ENCODE measurements around the gene KANSL1L. TPM values are rescaled to one million over a fixed set of nuclear protein-coding genes. Genes with fewer than 3 reads are reported as not detected.

The KANSL1L gene
- total and polyA plus RNA-seq, 2 experiments from 2014 or later: 12.4 to 23.6 TPM

DNA sequence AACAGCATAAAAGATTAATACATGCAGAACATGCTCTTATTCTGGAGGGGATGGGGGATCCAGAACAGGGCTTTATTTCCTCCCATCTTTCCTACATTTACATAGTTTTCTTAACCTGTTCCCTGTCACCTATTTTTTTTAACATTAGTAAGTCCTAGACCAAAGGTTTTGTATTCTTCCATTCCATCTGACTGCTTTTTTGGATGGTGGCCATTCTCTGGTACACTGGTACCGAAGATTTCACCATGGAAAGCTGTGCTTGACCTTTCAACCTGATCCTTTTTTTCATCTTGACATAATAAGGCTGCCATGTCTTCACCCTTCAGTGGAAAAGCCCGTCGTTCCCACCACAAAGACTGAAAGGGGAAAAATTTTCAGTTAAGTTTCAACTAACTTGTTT is 148.4 kb downstream of the KANSL1L start:
- Histone ChIP-seq H3K4me1 (ENCODE audit: low read depth) (peaks cover 22% of the 10 kb centered on the region), H3K4me3 (no peak overlapping the region), H3K9me3 (ENCODE audit: low read depth) (no peaks in the 10 kb centered on the region), H3K36me3 (peaks cover 59% of the 10 kb centered on the region), H3K27ac (peak overlapping the region; percentile 30), H3K27me3 (no peaks in the 10 kb centered on the region)
- TF ChIP-seq, protein P1, sequence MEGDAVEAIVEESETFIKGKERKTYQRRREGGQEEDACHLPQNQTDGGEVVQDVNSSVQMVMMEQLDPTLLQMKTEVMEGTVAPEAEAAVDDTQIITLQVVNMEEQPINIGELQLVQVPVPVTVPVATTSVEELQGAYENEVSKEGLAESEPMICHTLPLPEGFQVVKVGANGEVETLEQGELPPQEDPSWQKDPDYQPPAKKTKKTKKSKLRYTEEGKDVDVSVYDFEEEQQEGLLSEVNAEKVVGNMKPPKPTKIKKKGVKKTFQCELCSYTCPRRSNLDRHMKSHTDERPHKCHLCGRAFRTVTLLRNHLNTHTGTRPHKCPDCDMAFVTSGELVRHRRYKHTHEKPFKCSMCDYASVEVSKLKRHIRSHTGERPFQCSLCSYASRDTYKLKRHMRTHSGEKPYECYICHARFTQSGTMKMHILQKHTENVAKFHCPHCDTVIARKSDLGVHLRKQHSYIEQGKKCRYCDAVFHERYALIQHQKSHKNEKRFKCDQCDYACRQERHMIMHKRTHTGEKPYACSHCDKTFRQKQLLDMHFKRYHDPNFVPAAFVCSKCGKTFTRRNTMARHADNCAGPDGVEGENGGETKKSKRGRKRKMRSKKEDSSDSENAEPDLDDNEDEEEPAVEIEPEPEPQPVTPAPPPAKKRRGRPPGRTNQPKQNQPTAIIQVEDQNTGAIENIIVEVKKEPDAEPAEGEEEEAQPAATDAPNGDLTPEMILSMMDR (IDR thresholded peaks at IDR 0.05; ENCODE audit: low read depth, low read length): no peak
- no peak for DNase-seq (ENCODE audit: low read depth in 1 of 2, low spot score in 1 of 2)

DNA sequence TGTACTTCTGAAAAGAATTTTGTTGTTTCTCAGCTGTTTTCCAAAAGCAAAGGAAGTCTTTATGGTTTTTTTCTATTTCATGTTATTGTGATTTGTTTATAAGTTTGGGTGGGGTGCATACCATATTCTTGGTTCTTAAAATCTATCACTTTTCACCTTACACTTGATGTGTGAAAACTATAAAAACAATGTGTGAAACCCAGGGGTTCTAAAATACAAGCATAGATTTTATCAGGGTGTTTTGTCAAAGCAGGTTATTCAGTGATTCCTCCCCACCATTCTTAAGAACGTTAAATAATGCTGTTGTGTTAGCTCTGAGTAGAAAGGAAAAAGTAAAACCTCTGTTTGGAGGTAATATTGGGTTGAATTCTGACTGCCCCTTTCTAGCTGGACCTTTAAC is 151.1 kb downstream of the KANSL1L start:
- H3K4me3 ChIP-seq: no peak overlapping the region
- TF ChIP-seq, protein P1 (IDR thresholded peaks at IDR 0.05; ENCODE audit: low read depth, low read length): no peak
- DNase-seq (ENCODE audit: low read depth in 1 of 2, low spot score in 1 of 2): no peak
- H3K27ac ChIP-seq: peak overlapping the region; percentile 73
- H3K4me1 ChIP-seq (ENCODE audit: low read depth): peaks cover 22% of the 10 kb centered on the region
- peaks cover 68% of the 10 kb centered on the region for H3K36me3 ChIP-seq
- H3K27me3 ChIP-seq: no peaks in the 10 kb centered on the region
- H3K9me3 ChIP-seq (ENCODE audit: low read depth): no peaks in the 10 kb centered on the region

DNA sequence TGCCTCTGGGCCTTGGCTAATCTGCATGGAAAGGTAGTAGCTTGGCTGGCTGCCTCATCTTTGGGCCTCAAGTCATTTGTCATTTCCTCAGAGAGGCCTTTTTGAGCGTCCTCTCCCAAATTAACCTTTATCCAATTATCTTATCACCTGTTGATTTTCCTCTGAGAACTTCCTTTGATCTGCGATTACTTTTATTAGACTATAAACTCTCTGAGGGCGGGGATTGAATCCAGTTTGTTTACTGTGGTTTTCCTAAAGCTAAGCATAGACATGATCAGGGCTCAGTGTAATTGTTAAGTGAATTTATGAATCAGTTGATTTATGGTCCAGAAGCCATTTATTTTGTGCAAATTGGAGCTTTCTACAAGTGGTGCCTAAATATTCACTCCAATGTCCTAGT is 161.3 kb downstream of the KANSL1L start:
- no peak for DNase-seq (ENCODE audit: low read depth in 1 of 2, low spot score in 1 of 2)
- Histone ChIP-seq H3K9me3 (ENCODE audit: low read depth) (peaks cover 3% of the 10 kb centered on the region), H3K27me3 (no peaks in the 10 kb centered on the region), H3K36me3 (peaks cover 2% of the 10 kb centered on the region), H3K27ac (no peak overlapping the region), H3K4me3 (no peak overlapping the region), H3K4me1 (ENCODE audit: low read depth) (peaks cover 29% of the 10 kb centered on the region)
- TF ChIP-seq, protein P1 (IDR thresholded peaks at IDR 0.05; ENCODE audit: low read depth, low read length): no peak

DNA sequence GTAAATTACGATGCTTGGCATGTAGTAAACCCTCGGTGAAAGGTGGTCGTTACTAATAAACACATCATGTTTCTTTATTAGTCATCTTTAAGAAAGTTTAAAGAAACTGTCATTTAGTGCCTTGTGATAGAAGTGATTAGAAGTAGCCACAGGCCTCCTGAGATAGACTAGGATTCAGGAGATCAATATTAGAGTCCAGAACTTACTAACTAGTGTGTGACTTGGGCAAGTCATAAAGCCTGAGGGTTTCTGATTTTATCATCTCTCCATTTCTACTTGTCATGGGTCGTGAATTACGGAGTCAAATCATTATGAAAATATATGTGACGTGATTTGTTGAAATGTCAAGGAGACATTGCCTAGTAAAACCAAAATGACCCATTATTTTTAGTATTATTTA is 162.1 kb downstream of the KANSL1L start:
- TF ChIP-seq, protein P1 (IDR thresholded peaks at IDR 0.05; ENCODE audit: low read depth, low read length): no peak
- no peak overlapping the region for H3K4me3 ChIP-seq
- H3K36me3 ChIP-seq: no peaks in the 10 kb centered on the region
- H3K9me3 ChIP-seq (ENCODE audit: low read depth): peaks cover 3% of the 10 kb centered on the region
- peak overlapping the region; percentile 18 for H3K27ac ChIP-seq
- peaks cover 36% of the 10 kb centered on the region for H3K4me1 ChIP-seq (ENCODE audit: low read depth)
- no peaks in the 10 kb centered on the region for H3K27me3 ChIP-seq
- no peak for DNase-seq (ENCODE audit: low read depth in 1 of 2, low spot score in 1 of 2)

DNA sequence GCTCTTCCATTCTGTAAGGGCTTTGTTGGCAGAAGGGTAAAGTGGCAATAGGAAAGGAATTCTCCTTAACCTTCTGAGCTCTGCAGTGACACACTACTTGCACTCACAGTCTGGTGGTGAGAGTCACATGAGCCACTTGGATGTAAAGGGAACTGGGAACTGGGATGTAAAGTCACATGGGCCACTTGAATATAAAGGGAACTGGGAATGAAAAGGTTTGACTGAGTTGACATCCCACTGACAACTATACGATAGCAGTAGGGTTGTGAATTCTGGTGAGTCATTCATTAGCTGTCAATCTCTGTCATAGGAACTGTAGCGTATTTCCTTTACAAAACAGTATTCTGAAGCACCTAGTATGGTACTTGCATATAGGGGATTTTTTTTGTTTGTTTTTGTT is 163.3 kb downstream of the KANSL1L start:
- H3K36me3 ChIP-seq: no peaks in the 10 kb centered on the region
- peaks cover 44% of the 10 kb centered on the region for H3K4me1 ChIP-seq (ENCODE audit: low read depth)
- TF ChIP-seq, protein P1 (IDR thresholded peaks at IDR 0.05; ENCODE audit: low read depth, low read length): no peak
- peak in 1 of 2 donors; percentile 41 for DNase-seq (ENCODE audit: low read depth in 1 of 2, low spot score in 1 of 2)
- peak overlapping the region; percentile 76 for H3K27ac ChIP-seq
- H3K27me3 ChIP-seq: no peaks in the 10 kb centered on the region
- H3K4me3 ChIP-seq: no peak overlapping the region
- no peaks in the 10 kb centered on the region for H3K9me3 ChIP-seq (ENCODE audit: low read depth)

DNA sequence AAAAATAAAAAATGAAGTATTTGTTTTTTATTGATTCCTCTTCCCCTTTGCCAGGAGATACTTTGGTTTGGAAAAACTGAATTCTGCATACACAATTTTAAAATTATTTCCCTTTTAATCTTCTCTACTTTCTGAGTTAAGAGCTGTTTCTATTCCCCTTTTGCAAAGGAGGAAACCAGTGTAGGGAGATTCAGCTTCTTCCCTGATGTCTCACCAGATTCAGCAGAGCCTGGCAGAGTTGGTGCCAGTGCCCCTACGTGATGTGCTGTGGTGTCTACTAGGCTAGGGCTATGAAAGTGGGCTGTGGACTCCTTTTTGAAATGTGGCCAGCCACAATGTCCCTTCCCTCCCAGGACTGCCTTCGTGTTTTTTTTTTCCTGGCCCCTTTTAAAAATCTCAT is 166.3 kb downstream of the KANSL1L start:
- H3K4me1 ChIP-seq (ENCODE audit: low read depth): peaks cover 48% of the 10 kb centered on the region
- TF ChIP-seq, protein P1 (IDR thresholded peaks at IDR 0.05; ENCODE audit: low read depth, low read length): no peak
- no peaks in the 10 kb centered on the region for H3K36me3 ChIP-seq
- no peak for DNase-seq (ENCODE audit: low read depth in 1 of 2, low spot score in 1 of 2)
- H3K9me3 ChIP-seq (ENCODE audit: low read depth): no peaks in the 10 kb centered on the region
- no peak overlapping the region for H3K4me3 ChIP-seq
- peak overlapping the region; percentile 76 for H3K27ac ChIP-seq
- H3K27me3 ChIP-seq: no peaks in the 10 kb centered on the region

All from cardiac muscle cell (in vitro differentiated cells and primary cell).